Ovary (tissue), 9 donors: ENCODE results near the gene UBE2QL1. TPM values are rescaled to one million over a fixed set of nuclear protein-coding genes. Genes with fewer than 3 reads are reported as not detected.

ENCODE experiments used
- DNase-seq, 5 donors: peaks; one replicate each; pipeline ENCODE4 v3.0.0-alpha.2; 2019 to 2020
- H3K27ac ChIP-seq, 2 donors: fragments of 200-600 bp; one replicate each; pipeline versions ENCODE4 v1.5.1 to v1.8.0; 2019 to 2022
- H3K27me3 ChIP-seq: fragments of 200-600 bp; one replicate; pipeline ENCODE4 v1.8.0; 2022
- H3K36me3 ChIP-seq: fragments of 200-600 bp; sonication (generic); one replicate; pipeline ENCODE4 v1.5.1; 2019
- H3K4me1 ChIP-seq: one replicate; pipeline ENCODE4 v1.8.1; 2013; ENCODE audit warnings: mild to moderate bottlenecking, moderate library complexity; ENCODE audit not compliant: insufficient read depth
- H3K4me3 ChIP-seq: fragments of 200-600 bp; sonication (generic); one replicate; pipeline ENCODE4 v1.5.1; 2017
- H3K9me3 ChIP-seq, 2 donors: fragments of 200-600 bp in 1 of 2; sonication (generic) in 1 of 2; one replicate each; pipeline versions ENCODE4 v1.5.1 to v1.8.1; 2013 to 2019; ENCODE audit warnings: mild to moderate bottlenecking in 1 of 2, moderate library complexity in 1 of 2
- EP300 ChIP-seq: sonication (generic); formaldehyde crosslinking; IDR thresholded peaks from one replicate; pipeline ENCODE4 v1.6.1; 2017; ENCODE audit warnings: antibody characterized with exemption
- POLR2A ChIP-seq: fragments of 450-650 bp; IDR thresholded peaks from one replicate; pipeline ENCODE4 v1.6.1; 2017; ENCODE audit warnings: antibody characterized with exemption, mild to moderate bottlenecking, moderate library complexity
- WGBS, 3 donors: extraction: QIAGEN DNeasy Blood & Tissue Kit in 1 of 3; methylation state at CpG; one replicate each; pipeline versions ENCODE4 v1.1.5 to v1.1.7; 2013 to 2017; 5-methylcytosine and 5-hydroxymethylcytosine counted together
- intact Hi-C, 4 donors: fragments of 100-400 bp; cut with DNase I; formaldehyde crosslinking; loops; one replicate each; pipeline versions ENCODE4 v1.11.0 to v1.15.1; 2022 to 2023
- polyA plus RNA-seq, 2 donors: library from polyadenylated mRNA; stranded (reverse); fragments of 200-250 nt in 1 of 2; fragments of 350-450 nt in 1 of 2; fragmentation: Illumina TruSeq in 1 of 2; extraction: RNeasy Lipid Tissue Mini Kit (QIAGEN cat#74804) in 1 of 2; gene quantifications; one replicate each; pipeline ENCODE4 v1.2.3, GENCODE V29; 2013 to 2014
- total RNA-seq, 7 donors: library from RNA; depleted of rRNA in 2 of 7; stranded (reverse); fragments of >200 nt in 2 of 7; fragmentation: NEBNext Ultra II Directional in 3 of 7; extraction: Animal tissue kit (Norgen Biotek cat#: 25700) in 3 of 7; gene quantifications; one replicate each; pipeline versions ENCODE4 v1.1.0 to v1.2.4, GENCODE V29; 2016 to 2023
- TF ChIP-seq, protein P1 (sequence below), 3 donors: fragments of 450-650 bp in 2 of 3; fragments of 200-600 bp in 1 of 3; IDR thresholded peaks; one replicate each; pipeline versions ENCODE4 v1.5.1 to v1.8.0; 2016 to 2022; ENCODE audit warnings: antibody characterized with exemption in 3 of 3, mild to moderate bottlenecking in 1 of 3
- donor health status: DM: no; HTN: no; CAD: no; lungs with moderate emphysema.
- donor health status: DM: no; HTN: no; CAD: no.
- donor health status: Bipolar disorder and iron deficiency.
- donor health status: DM: yes; HTN: yes; CAD: no.
- donor health status: DM: no; HTN: no; CAD: no.
- donor health status: DM: yes; HTN: yes; CAD: no.

UBE2QL1 gene
- total and polyA plus RNA-seq, 9 donors = 0.30 to 6.4 (median 1.3) TPM

DNA sequence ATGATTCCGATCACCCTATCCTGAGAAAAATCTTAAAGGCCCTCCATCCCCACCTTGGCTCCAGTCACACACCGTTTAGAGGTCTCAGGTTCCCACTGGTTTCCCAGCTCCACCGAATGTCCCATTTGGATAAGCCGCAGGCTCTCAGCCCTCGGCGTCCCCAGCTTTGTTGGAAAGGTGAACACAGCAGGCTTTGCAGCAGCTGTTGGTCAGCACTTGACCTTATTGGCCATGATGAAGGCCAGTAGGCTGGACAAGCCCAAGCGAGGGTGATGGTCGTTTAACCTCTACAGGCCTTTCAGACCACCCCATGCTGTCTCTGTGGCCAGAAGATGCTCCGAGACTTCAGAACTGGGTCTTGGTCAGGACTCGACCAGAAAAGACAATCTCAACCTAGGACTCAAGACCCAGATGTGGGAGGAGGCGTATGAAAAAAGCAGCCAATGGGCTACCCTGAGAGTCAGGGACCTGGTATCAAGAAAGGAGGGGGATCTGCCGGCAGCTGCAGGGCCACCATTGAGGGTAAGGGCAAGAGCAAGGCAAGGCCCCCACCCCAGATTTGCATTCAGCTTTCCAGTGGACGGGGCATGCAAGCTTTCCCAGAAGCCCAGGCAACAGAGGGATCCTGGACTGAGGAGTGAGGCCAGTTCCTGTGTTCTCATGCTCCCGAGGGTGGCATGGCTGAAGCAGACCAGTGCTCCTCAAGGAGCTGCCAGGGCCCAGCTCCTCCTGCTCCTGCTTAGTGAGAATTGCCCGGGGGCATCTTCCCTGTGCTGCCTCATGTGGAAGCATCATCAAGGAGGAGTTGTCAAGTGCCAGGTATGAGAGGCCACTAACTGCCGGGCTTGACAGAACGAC is 13.4 kb downstream of the UBE2QL1 start:
- no peak overlapping the region for H3K27ac ChIP-seq
- H3K4me3 ChIP-seq = no peak overlapping the region
- 83 to 92% (median 84%) methylated on average over 17 of the region's 17 CpGs for WGBS, 3 donors
- no peaks in the 10 kb centered on the region for H3K36me3 ChIP-seq
- no peak for DNase-seq
- no peaks in the 10 kb centered on the region for H3K9me3 ChIP-seq
- H3K27me3 ChIP-seq = no peaks in the 10 kb centered on the region
- H3K4me1 ChIP-seq = no peaks in the 10 kb centered on the region
- intact Hi-C loops = no loop called here
- no peak for TF ChIP-seq POLR2A

DNA sequence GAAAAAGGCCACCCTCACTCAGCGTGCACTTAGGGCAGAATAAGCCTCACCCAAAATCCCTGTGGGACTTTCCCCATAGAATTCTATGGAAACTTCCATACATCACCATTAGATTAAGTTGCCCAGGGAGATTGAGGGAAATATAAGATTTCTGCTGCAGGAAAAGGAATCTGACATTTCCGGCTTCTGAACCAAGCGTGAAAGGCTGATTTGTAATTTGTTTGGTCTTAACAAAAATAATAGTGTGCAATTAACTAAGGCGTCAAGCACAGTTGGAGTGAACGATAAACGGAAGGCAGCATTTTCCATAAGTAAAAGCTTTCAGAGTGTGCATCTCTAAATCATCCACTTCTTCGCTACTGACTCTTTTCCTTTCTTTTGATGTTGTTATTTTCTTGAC is 14.0 kb downstream of the UBE2QL1 start:
- TF ChIP-seq EP300 (no peak), POLR2A (no peak)
- TF ChIP-seq, protein P1, sequence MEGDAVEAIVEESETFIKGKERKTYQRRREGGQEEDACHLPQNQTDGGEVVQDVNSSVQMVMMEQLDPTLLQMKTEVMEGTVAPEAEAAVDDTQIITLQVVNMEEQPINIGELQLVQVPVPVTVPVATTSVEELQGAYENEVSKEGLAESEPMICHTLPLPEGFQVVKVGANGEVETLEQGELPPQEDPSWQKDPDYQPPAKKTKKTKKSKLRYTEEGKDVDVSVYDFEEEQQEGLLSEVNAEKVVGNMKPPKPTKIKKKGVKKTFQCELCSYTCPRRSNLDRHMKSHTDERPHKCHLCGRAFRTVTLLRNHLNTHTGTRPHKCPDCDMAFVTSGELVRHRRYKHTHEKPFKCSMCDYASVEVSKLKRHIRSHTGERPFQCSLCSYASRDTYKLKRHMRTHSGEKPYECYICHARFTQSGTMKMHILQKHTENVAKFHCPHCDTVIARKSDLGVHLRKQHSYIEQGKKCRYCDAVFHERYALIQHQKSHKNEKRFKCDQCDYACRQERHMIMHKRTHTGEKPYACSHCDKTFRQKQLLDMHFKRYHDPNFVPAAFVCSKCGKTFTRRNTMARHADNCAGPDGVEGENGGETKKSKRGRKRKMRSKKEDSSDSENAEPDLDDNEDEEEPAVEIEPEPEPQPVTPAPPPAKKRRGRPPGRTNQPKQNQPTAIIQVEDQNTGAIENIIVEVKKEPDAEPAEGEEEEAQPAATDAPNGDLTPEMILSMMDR (IDR thresholded peaks at IDR 0.05) = no peak
- intact Hi-C loops = no loop called here
- Histone ChIP-seq H3K36me3 (no peaks in the 10 kb centered on the region), H3K27ac (no peak overlapping the region), H3K27me3 (no peaks in the 10 kb centered on the region), H3K4me3 (no peak overlapping the region), H3K4me1 (peaks cover 2% of the 10 kb centered on the region), H3K9me3 (no peaks in the 10 kb centered on the region)
- 91 to 94% (median 93%) methylated on average over 7 of the region's 7 CpGs for WGBS, 3 donors
- no peak for DNase-seq

DNA sequence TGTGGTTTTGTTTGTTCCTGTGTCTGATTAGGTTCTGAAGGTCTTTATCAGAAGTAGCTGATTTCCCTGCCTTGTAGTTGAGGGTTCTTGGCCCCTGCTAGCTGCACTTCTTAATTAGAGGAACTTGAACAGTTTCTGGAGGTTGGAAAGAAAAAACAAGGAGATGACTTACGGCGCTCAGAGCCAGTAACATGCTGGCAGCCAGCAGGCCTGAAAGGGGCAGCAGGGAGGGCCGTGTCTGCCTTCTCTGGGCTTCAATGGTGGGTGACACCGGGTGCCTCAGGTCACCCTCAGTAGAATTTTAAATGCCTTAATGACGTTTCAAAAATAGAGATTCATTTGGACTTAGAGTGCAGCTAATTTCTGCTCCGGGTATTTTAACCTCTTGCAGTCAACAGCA is 15.8 kb downstream of the UBE2QL1 start:
- no peak for TF ChIP-seq POLR2A
- TF ChIP-seq, protein P1 (IDR thresholded peaks at IDR 0.05) = no peak
- TF ChIP-seq EP300 = no peak
- peaks cover 2% of the 10 kb centered on the region for H3K4me1 ChIP-seq
- no peak overlapping the region for H3K4me3 ChIP-seq
- intact Hi-C loops = no loop called here
- H3K36me3 ChIP-seq = no peaks in the 10 kb centered on the region
- no peak for DNase-seq
- H3K9me3 ChIP-seq = no peaks in the 10 kb centered on the region
- H3K27me3 ChIP-seq = no peaks in the 10 kb centered on the region
- WGBS, 3 donors = 43 to 59% (median 51%) methylated on average over 6 of the region's 6 CpGs
- no peak overlapping the region for H3K27ac ChIP-seq

DNA sequence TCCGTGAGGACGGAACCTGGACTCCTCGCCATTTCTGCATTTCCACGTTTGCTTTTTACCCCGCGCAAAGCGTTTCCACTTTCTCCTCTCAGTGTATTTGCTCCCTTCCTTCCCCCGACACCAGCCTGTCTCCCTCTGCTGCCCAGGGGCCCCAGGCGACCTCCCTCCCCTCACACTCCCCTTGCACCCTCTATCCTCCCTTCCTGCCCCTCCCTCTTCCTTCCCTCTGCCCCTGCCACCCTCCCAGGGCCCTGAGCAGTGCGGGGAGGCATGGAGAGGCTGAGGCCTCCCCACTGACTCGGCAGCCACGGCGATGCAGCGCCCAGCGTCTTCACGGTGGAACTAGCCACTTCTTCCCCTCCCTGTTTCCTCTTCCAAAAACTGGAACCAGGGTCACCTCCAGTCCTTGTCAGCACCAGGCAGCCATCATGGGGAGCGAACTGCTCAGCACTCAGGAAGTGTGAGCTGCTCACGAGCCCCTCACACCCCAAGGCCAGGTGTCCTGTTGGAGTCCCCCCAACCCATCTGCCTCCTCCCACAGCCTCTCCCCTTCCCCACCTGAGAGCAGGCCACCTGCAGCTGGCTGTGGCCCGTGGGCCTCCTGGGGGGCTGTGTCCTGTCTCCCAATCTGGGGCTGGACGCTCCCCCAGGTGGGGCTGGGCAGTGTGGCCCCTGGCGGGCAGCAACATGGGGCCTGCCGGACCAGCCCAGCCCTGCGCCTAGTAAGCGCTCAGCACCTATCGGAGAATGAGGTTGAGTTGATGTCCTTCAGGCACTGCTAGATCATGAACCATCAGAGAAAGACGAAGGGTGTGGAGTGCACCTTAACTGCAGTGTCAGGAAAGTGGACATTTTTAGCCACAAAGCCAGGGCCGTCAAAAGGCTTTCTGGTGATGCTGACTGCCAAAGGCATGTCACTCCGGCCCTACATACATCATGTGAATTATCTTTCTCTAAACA is 17.5 kb downstream of the UBE2QL1 start:
- Histone ChIP-seq H3K4me1 (peaks cover 2% of the 10 kb centered on the region), H3K27ac (no peak overlapping the region), H3K9me3 (no peaks in the 10 kb centered on the region), H3K36me3 (no peaks in the 10 kb centered on the region), H3K27me3 (no peaks in the 10 kb centered on the region), H3K4me3 (no peak overlapping the region)
- TF ChIP-seq POLR2A (no peak), EP300 (no peak)
- TF ChIP-seq, protein P1 (IDR thresholded peaks at IDR 0.05) = no peak
- 79 to 84% (median 81%) methylated on average over 28 of the region's 28 CpGs for WGBS, 3 donors
- intact Hi-C loops = loop anchor here in 1 of 4 donors (5.0 kb wide), 1 partner anchor 1616 kb away; no protein-coding TSS in a partner anchor
- no peak for DNase-seq
